DMS114 treated with DMSO at 0.1 percent for 48 hours (cell line): Measurements from ENCODE around the gene TMEM52B.

Experiments used
- DNase-seq: peaks from one replicate; lab custom pipeline; 2025; ENCODE audit not compliant: unreplicated experiment; lab: John Stamatoyannopoulos, UW

TMEM52B gene

DNA sequence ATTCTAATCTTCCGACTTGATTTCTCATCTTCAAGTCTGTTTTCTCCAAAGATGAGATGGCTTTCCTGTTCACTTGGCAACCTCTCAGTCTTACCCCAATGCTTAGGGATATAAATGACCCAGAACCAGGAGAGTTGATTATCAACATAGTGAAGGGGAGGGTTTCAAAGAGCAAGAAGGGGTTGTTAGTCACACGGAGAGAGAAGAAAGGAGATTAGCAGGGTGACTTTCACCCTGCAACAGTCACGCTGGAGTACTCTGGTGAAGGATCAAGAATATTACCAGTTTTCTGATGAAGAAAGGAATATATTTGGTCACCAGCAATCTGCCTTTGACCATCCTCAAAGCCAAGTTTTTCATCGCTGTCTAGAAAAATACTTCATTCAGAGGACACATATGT, at the start of gene TMEM52B:
TMEM52B (plus strand) TSS at position 212 of the 400 bp plus-strand sequence. CDS start 543 bp downstream, outside the sequence.
- no peak for DNase-seq

DNA sequence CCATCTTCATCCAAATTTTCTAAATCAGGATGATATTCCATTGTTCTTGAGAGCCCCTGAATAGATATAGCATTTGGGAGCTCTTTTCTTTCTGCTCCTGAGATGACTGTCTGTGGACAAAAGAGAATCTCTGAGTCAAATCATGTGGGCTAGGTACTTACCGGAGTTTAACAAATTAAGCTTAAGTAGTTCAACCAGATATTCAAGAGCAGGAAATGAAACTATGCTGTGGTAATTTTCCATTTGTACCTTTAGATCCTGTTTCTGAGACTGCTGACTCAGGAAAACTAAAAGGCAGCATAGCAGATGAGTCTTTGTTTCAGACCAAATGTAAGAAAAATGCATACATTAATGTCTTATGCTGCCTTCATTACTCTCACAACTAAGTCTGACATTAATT, 48.8 kb upstream of the TMEM52B start, which contains the start of gene CLEC7A:
CLEC7A (minus strand) TSS at position 158 of the 400 bp plus-strand sequence; CDS start at position 41, 117 bp downstream.
- no peak for DNase-seq

DNA sequence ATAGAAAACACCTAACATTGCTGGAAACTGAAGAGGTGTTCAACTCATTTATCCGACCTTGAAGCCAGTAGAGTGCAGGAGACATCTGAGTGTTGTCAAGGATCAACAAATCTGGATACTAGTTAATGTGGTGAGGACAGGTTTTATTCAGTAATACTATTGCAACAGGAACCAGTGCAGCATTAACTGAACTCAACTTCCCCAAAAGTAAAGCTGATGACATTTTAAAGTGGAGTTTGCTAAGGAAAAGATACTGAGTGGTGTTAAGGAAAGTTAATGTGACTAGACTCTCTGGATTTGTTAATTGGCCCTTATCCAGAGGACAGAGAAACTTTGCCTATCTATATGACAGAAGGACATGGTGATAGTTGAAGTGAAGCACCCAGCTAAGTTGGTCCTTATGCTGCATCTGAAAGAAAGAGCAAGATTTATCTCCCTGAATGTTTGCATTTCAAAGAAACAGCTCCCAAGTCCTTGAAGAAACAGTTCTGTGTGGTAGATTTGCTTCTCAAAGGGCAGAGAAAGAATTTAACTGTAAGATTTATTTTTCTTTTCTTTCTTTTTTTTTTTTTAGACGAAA, 47.6 kb upstream of the TMEM52B start:
- no peak for DNase-seq

DNA sequence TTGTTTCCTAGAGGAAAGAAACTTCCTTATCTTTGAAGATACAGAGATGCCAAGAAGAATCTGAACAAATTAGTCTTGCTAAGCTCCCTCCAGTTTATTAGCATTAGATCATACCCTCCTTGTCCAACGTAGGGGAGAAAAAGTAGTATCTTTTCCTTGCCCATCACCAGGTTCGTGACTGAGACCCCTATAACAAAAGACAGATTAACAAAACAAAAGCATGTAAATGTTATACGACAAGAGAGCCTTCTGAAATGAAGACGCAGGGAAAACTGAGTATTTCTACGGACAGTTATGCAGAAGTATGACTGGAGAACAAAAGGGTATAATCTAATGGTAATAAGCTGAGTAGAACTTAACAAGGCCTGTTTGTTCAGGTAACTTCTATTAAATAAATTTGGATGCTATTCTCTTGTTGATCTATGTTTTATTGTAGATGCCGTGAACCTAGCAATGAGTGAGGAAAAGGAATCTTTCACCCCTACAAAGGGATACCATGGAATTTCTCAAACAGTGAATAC, 45.9 kb upstream of the TMEM52B start:
- no peak for DNase-seq

DNA sequence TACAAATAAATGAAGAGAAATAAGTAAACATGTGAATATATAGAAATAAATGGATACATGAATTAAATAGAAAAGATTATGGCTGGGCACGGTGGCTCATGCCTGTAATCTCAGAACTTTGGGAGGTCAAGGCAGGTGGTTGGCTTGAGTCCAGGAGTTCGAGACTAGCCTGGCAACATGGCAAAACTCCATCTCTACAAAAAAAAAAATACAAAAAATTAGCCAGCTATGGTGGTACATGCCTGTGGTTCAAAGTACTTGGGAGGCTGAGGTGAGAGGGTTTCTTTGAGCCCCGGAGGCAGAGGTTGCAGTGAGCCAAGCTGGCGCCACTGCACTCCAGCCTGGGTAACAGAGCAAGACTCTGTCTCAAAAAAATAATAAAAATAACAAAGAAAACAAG, 43.7 kb upstream of the TMEM52B start:
- no peak for DNase-seq

DNA sequence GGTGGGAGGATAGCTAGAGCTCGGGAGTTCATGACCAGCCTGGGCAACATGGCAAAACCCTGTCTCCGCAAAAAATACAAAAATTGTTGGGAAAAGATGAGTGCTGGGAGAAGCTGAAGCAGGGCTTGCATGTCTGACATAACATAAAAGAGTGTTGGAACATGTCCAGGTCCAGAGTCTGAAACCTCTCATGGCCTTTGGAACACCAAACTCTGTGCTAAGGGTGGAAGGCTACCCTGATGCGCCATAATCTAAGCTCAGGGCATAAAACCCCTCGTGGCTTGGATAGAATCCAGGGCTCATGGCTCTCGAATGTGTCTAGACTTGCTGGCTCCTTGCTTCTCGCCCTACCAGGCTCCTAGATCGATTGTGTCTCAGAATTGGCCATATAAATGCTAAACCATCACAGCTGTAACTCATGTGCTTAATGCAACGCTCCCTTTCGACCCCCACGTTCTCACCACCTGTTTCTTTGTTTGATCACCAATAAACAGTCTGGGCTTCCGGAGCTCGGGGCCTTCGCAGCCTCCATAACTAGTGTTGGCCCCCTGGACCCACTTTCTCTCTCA, 42.1 kb upstream of the TMEM52B start:
- no peak for DNase-seq

DNA sequence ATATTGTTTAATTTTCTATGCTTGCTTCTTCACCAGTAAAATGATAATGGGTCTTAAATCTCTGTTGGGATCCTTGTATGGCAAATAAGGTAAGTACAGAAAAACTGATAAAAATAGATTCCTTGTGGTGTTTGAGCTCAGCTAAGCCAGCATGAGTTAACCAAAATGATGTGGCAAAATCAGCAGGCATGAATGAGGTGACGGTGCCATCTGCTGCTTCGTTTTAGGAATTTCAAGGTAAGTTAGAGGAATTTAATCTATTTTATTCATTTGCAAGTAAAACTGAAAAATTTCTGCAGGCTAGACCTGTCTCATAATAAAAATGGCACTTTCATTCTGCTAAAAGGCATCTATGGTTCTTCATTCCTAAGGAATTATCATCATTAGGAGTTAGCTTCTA, 38.8 kb upstream of the TMEM52B start:
- DNase-seq = peak; percentile 56

DNA sequence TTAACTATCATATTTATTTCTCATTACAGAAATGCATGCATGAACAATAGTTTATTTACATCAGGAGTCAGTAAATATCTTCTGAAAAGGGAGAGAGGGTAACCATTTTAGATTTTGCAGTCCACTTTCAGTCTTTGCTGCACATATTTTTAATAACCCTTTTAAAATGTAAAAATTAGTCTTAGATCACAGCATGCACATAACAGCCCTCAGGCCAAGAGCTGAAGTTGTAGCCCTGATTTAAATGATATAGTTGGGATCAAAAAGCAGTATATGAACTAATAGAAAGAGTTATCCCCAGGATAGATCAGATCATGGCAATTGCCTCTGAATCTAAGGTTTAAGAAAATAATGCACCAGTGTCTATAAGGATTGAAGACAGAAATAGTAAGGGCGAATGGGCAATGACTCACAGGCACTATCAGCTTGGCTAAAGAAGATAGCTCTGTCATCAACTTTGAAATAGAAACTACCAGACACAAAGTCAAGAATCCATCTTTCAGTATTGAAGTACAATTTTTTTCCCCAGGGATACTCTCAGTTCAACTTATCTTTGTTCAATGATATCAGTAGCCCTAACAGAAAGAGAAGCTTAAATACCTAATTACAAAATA, 35.7 kb upstream of the TMEM52B start:
- no peak for DNase-seq

DNA sequence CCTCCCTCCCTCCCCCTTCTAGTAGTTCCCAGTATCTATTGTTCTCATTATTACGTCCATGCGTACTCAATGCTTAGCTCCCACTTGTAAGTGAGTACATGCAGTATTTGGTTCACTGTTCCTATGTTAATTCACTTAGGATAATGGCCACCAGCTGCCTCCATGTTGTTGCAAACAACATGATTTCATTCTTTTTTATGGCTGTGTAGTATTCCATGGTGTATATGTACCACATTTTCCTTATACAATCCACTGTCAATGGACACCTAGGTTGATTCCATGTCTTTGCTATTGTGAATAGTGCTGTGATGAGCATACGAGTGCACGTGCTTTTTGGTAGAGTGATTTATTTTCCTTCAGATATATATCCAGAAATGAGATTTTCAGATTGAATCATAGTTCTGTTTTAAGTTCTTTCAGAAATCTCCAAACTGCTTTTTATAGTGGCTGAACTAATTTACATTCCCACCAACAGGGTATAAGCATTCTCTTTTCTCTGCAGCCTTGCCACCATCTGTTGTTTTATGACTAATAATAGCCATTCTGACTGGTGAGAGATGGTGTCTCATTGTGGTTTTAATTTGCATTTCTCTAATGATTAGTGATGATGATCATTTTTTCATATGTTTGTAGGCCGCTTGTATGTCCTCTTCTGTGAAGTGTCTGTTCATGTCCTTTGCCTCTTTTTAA, 31.0 kb upstream of the TMEM52B start:
- no peak for DNase-seq

DNA sequence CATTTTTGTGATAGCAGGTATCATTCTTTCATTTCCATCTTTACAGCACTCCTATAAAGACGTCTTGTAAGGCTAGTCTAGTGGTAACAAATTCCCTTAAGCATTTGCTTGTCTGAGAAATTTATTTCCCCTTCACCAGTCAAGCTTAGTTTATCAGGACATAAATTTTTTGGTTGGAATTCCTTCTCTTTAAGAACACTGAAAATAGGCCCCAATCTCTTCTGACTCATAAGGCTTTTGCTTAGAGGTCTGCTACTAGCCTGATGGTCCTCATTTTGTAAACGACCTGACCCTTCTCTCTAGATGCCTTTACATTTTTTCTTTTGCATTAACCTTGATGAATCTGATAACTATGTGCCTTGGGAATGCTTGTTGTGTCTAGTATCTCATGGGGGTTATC, 27.2 kb upstream of the TMEM52B start:
- DNase-seq = no peak

DNA sequence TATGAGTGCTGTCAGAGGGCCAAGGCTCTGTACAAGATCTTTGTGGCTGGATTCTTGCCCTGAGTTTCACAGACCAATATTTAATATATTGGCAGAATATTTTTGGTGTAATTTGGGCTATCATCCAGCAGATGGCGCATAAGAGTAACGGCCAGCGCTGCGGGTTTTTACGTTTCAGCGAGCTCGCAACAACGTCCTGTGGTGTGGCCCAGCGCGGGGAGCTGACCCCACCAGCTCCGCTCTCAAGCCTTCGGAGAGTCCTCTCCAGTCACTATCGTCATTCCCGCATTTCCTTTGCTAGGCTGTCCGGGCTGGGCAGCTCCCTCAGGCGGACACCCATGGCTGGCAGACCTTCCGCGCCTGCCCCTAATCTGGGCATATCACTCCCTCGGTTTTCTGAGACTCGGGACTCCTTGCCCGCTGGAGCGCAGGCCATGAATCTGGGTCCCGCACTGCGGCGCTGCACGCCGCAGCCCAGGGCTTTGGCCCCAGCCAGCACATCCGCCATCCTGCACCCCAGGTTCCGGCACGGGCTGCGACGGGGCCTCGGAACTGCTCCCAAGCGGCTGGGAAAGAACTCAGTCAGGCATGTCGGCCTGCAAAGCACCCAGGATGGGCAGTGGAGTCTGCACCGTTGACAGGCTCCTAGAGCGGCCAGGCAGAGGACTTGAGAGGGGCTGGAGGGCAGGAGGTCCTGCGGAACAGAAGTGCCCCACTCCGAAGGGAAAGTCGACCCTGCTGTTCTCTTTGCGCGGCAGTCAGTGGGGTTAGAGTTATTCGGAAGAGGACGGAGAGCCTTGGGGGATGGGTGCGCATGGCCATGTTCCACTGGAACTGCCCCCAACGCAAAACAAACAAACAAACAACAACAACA, 25.3 kb upstream of the TMEM52B start:
- DNase-seq = peak; percentile 74

DNA sequence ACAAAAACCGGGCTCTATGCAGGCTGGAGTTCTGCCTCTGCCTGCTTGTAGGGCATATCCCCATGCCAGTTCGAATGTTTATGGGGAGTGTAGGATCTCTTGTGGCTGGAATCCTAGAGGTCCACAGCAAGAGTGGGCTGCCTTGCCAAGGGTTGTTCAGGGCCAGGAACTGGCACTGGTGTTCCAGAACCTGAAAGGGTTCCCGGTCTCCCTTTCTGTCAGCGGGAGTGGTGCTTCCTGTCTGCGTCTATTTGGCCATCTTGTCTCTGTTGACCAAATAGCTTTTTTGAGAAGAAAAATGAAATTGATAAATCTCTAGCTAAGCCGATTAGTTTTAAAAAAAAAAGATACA, 24.7 kb upstream of the TMEM52B start:
- no peak for DNase-seq

DNA sequence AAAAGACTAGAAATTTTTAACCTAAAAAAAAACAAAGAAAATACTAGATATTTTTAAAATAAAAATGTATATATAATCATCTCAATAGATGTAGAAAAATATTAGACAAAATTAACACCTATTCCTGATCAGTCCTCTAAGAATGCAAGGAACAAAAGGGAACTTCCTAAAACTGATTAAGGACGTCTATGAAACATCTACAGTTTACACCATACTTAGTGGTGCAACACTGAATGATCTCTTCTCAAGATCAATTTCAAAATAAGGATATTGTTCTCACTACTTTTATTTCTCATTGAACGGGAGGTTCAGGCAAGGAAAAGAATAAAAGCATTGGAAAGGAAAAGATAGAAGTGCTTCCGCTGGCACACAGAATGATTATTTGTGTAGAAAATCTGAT, 22.9 kb upstream of the TMEM52B start:
- DNase-seq = no peak

DNA sequence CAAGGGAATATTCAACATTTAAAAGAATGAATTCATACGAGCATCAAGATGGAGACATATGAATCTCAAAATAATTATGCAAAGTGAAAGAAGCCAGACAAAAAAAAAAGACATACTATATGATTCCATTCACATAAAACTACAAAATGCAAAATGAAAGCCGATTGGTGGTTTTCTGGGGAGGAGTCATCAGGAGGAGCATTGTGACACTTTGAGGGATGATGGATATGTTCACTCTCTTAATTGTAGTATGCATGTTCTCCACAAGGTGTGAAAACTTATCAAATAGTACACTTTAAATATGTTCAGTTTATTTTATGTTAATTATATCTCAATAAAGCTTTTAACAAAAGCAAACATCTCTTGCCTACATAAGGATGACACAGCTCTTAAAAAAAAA, 20.4 kb upstream of the TMEM52B start:
- no peak for DNase-seq

DNA sequence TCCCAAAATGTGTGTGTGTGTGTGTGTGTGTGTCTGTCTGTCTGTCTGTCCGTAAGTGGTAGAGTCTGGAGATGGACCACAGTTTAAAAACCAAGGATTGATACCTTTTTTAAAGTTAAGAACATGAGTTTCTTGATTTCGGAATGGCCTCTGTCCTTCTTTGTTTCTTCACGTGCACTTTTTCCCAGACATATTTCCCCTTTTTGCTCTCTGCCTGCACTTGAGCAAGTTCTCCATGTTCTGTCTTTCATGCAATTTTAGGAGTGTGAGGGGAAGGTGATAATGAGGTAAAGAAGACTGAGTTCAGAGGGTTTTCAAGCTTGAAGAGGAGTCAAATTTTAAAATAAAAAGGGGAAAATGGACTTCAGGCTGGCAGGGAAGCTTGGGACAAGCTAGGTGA, 19.6 kb upstream of the TMEM52B start:
- DNase-seq = no peak

DNA sequence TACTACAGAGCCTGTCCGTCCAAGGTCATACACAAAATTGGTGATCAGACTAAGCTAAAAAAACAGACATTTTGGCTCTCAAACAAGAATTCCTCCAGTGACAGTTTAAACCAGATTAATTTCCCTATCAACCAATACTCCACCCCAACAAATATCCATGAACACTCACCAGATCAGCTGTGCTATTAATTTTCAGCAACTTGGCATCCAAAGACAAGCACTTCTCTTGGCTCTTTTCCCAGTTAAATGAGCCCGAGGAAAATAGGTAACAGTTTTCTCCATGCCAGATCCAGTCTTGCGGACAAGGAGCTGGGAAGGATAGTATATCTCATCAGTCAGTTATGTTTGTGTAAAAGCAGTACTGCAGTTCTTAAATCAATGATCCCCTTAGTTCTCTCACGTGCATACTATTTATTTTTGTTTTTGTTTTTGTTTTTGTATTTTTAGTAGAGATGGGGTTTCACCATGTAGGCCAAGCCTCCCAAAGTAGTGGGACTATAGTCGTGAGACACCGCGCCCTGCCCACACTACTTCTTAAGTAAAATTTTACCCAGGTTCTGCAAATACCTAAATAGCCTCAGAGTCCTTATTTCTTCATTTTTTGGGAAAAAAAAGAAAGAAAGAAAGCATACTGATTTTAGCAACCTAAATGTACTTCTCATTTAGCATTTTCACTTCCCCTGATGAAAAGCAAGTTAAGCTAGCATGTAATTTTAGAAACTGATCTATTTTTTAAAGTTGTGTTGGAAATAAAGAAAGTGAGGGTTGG, 18.0 kb upstream of the TMEM52B start:
- no peak for DNase-seq

DNA sequence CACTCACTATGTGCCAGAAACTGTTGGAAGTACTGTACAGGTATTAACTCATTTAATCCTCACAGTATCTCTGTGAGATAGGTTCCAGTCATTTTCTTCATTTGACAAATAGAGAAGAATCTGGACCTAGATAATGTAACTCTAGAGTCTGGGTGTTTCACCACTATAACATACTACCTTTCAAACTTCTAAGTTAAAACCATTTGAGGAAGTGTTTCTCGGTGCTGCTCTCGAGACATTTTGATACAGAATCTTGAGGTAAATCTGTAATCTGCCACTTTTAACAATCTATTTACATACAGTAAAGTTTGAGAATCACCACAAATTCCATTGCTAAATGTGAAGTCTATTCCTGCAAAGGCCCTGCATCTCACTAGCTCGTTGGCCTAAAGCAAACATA, 15.7 kb upstream of the TMEM52B start:
- no peak for DNase-seq

DNA sequence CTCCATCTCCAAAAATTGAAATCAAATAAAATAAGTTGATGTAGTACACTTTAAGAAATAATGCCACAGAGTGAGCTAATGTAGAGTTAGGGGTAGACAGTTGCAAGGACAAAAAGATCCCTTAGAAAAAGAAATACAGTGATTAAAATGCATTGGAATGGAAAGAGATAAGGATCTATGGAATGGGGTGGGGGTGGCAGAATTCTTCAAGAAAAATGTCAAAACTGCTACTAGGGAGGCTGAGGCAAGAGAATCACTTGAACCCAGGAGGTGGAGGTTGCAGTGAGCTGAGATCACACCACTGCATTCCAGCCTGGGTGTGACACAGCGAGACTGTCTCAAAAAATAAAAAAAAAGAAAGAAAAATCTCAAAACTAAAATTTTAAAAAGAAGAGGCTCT, 13.4 kb upstream of the TMEM52B start:
- DNase-seq = no peak

DNA sequence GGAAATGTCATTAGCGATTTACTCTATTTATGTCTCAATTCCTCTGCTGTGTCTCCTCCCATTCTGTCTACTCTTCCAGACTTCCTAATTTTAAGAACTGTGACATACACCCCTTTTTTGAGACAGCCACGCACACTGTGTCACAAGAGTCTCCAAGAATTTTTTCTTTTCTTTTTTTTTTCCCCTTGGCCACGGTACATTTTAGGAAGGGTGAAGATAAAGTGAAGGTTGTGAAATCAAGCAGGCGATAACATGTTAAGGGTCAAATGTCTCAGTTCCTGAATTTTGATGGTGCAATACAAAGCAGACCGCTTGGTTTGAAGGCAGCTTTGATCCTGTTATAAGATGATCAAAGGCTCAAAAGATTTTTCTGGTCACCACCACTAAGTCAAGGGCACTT, 11.2 kb upstream of the TMEM52B start:
- no peak for DNase-seq

DNA sequence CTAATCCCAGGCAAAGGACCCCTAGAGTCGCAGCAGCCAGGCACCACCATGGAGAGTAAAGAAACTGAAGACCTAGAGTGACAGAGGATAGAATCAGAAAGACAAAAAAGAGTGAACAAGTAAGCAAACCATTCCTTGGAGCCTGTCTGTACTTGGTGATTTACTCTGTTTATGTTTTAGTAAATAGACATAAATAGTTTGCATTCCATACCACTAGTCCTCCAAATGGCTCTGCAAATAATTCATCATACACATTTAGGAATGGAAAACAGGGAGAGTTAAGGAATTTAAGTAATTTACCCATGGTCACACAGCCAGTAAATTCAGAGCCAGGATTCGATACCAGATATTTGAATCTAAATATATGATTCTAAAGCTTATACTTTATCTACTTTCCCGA, 9.7 kb upstream of the TMEM52B start:
- no peak for DNase-seq
